OCI-LY7 (cell line): ENCODE results near the gene GOLGA6L10. TPM values are rescaled to one million over a fixed set of nuclear protein-coding genes. Genes with fewer than 3 reads are reported as not detected.
"Not testable (repeated sequence)": the region's sequence is repeated elsewhere in the genome, so short reads cannot be mapped to it uniquely, and the experiment has no call there.

ENCODE experiments used
- BruUV-seq: library from RNA; stranded (reverse); fragments of 400-500 nt; replicated peaks from 2 replicates; lab custom pipeline; 2021; lab: Mats Ljungman, UMichigan
- CTCF ChIA-PET: fragments of 300-600 bp; sonication (Branson Sonifier 250); formaldehyde crosslinking; loops from one replicate; lab custom pipeline; 2022; ENCODE audit warnings: antibody characterized with exemption; ENCODE audit not compliant: unreplicated experiment; lab: Charles Lee
- POLR2A ChIA-PET: fragments of 300-600 bp; sonication (Branson Sonifier 250); formaldehyde crosslinking; loops from one replicate; lab custom pipeline; 2022; ENCODE audit warnings: antibody characterized with exemption; lab: Charles Lee
- DNase-seq: peaks from one replicate; pipeline ENCODE4 v3.0.0-alpha.2; 2015; ENCODE audit warnings: low spot score
- H2AFZ ChIP-seq: fragments of 200-600 bp; sonication (generic), shearing (Covaris generic); 2 replicates; pipeline ENCODE4 v1.6.1; 2014; ENCODE audit warnings: mild to moderate bottlenecking, antibody characterized with exemption, low read length, moderate library complexity
- H3K27ac ChIP-seq: fragments of 200-600 bp; sonication (generic); 2 replicates; pipeline ENCODE4 v1.5.1; 2014; ENCODE audit warnings: mixed run types, low read depth, mild to moderate bottlenecking, moderate library complexity, low read length, inconsistent platforms; ENCODE audit not compliant: poor library complexity, severe bottlenecking
- H3K36me3 ChIP-seq: fragments of 200-600 bp; sonication (generic); 2 replicates; pipeline ENCODE4 v1.6.1; 2014; ENCODE audit warnings: mild to moderate bottlenecking, antibody characterized with exemption, low read length, moderate library complexity, mixed read lengths; ENCODE audit not compliant: insufficient read depth
- H3K4me1 ChIP-seq: fragments of 200-600 bp; sonication (generic); 2 replicates; pipeline ENCODE4 v1.5.1; 2014; ENCODE audit warnings: mild to moderate bottlenecking, low read length; ENCODE audit not compliant: insufficient read depth, poor library complexity, severe bottlenecking
- H3K4me2 ChIP-seq: fragments of 200-600 bp; sonication (generic); 2 replicates; pipeline ENCODE4 v1.6.1; 2014; ENCODE audit warnings: mild to moderate bottlenecking, low read length
- H3K4me3 ChIP-seq: fragments of 200-600 bp; sonication (generic); 2 replicates; pipeline ENCODE4 v1.5.1; 2014; ENCODE audit warnings: mild to moderate bottlenecking, low read depth, low read length; ENCODE audit not compliant: poor library complexity, severe bottlenecking
- H3K79me2 ChIP-seq: fragments of 200-600 bp; sonication (generic); 2 replicates; pipeline ENCODE4 v1.6.1; 2016; ENCODE audit warnings: low read depth, mild to moderate bottlenecking, low read length, moderate library complexity, mixed read lengths; ENCODE audit not compliant: insufficient read depth
- H3K9me2 ChIP-seq: fragments of 200-600 bp; sonication (generic); 2 replicates; pipeline ENCODE4 v1.6.1; 2016; ENCODE audit warnings: mild to moderate bottlenecking, low read length, mixed read lengths; ENCODE audit not compliant: insufficient read depth
- H3K9me3 ChIP-seq: fragments of 200-600 bp; sonication (generic); 2 replicates; pipeline ENCODE4 v1.6.1; 2014; ENCODE audit warnings: mild to moderate bottlenecking, mixed run types, low read length, mixed read lengths
- H4K20me1 ChIP-seq: fragments of 200-600 bp; sonication (generic); 2 replicates; pipeline ENCODE4 v1.6.1; 2014; ENCODE audit warnings: mild to moderate bottlenecking, antibody characterized with exemption, low read length, moderate library complexity, mixed read lengths; ENCODE audit not compliant: insufficient read depth
- CTCF ChIP-seq: fragments of 200-600 bp; sonication (generic); conservative IDR thresholded peaks from 2 replicates; pipeline ENCODE4 v1.5.1; 2014; ENCODE audit warnings: mild to moderate bottlenecking, antibody characterized with exemption, low read length, moderate library complexity, mixed read lengths
- intact Hi-C: fragments of 100-400 bp; cut with micrococcal nuclease; formaldehyde crosslinking; loops from one replicate; pipeline ENCODE4 v1.10.0; 2022; ENCODE audit not compliant: unreplicated experiment
- total RNA-seq, 2 experiments: library from RNA; depleted of rRNA in 1 of 2; stranded (reverse); fragments of >200 nt in 1 of 2; shearing (Covaris generic) in 1 of 2; gene quantifications; 2 replicates each; pipeline ENCODE4 v1.2.3, GENCODE V29; 2014 to 2022

GOLGA6L10 gene
- total RNA-seq, 2 experiments from 2014 or later = 0.49 TPM; not detected in 1

- POLR2A ChIA-PET, H3K27ac ChIP-seq, DNase-seq, H4K20me1 ChIP-seq, intact Hi-C loops, H3K9me3 ChIP-seq, H3K79me2 ChIP-seq, H3K36me3 ChIP-seq, CTCF ChIA-PET, H3K4me1 ChIP-seq, H2AFZ ChIP-seq, BruUV-seq, H3K4me3 ChIP-seq, H3K9me2 ChIP-seq, H3K4me2 ChIP-seq: not testable (repeated sequence)
- 0 out of 2 replicates have a peak, but pooled peaks have one; percentile 26 for TF ChIP-seq CTCF
Observed at GRCh38 chr15:82365692-82366323, 16.5 kb upstream of the GOLGA6L10 start.

GRCh38 chr15:82364548-82364947 is 15.3 kb upstream of the GOLGA6L10 start:
- intact Hi-C loops, CTCF ChIA-PET, POLR2A ChIA-PET: not testable (repeated sequence)

GRCh38 chr15:82362790-82363189 is 13.5 kb upstream of the GOLGA6L10 start:
- H3K4me1 ChIP-seq, H3K36me3 ChIP-seq, DNase-seq, POLR2A ChIA-PET, CTCF ChIA-PET, H4K20me1 ChIP-seq, H3K4me2 ChIP-seq, intact Hi-C loops, H3K79me2 ChIP-seq, H3K9me2 ChIP-seq, H3K9me3 ChIP-seq, H2AFZ ChIP-seq, H3K4me3 ChIP-seq, H3K27ac ChIP-seq: not testable (repeated sequence)
- BruUV-seq = TSS peak; percentile 61

More at GRCh38 chr15:82364548-82364947, 15.3 kb upstream of the GOLGA6L10 start:
- H3K4me1 ChIP-seq, H3K79me2 ChIP-seq, DNase-seq, H3K27ac ChIP-seq, H3K4me3 ChIP-seq, H3K36me3 ChIP-seq, H4K20me1 ChIP-seq, BruUV-seq, H3K4me2 ChIP-seq, H2AFZ ChIP-seq, H3K9me3 ChIP-seq, H3K9me2 ChIP-seq: not testable (repeated sequence)

GRCh38 chr15:82360618-82361017 is 11.3 kb upstream of the GOLGA6L10 start:
- POLR2A ChIA-PET, BruUV-seq, H2AFZ ChIP-seq, H3K4me1 ChIP-seq, H4K20me1 ChIP-seq, H3K4me2 ChIP-seq, H3K9me2 ChIP-seq, H3K9me3 ChIP-seq, H3K4me3 ChIP-seq, intact Hi-C loops, H3K27ac ChIP-seq, CTCF ChIA-PET, H3K79me2 ChIP-seq, DNase-seq, H3K36me3 ChIP-seq: not testable (repeated sequence)

- H4K20me1 ChIP-seq, POLR2A ChIA-PET, BruUV-seq, H3K9me3 ChIP-seq, H3K4me1 ChIP-seq, CTCF ChIA-PET, H3K27ac ChIP-seq, H3K79me2 ChIP-seq, H2AFZ ChIP-seq, H3K36me3 ChIP-seq, DNase-seq, H3K4me3 ChIP-seq, H3K4me2 ChIP-seq, intact Hi-C loops, H3K9me2 ChIP-seq: not testable (repeated sequence)
Observed at GRCh38 chr15:82355055-82355454, 5.8 kb upstream of the GOLGA6L10 start.

GRCh38 chr15:82354546-82354945 is 5.3 kb upstream of the GOLGA6L10 start:
- H3K4me1 ChIP-seq, BruUV-seq, H4K20me1 ChIP-seq, DNase-seq, CTCF ChIA-PET, H3K9me3 ChIP-seq, H3K9me2 ChIP-seq, H3K36me3 ChIP-seq, H3K79me2 ChIP-seq, intact Hi-C loops, H2AFZ ChIP-seq, H3K27ac ChIP-seq, POLR2A ChIA-PET: not testable (repeated sequence)
- peak overlapping the region; percentile 43 for H3K4me3 ChIP-seq
- H3K4me2 ChIP-seq = peak overlapping the region; percentile 50; the same call in 1 of the 2 replicates
